Lower leg skin (tissue), 3 donors: Measurements from ENCODE around the gene RETREG3.

ENCODE experiments used
- CTCF ChIP-seq, 3 donors: fragments of 450-650 bp; IDR thresholded peaks; one replicate each; pipeline ENCODE4 v1.5.1; 2016; ENCODE audit warnings: antibody characterized with exemption in 3 of 3, mild to moderate bottlenecking in 3 of 3, moderate library complexity in 2 of 3
- POLR2A ChIP-seq, 2 donors: fragments of 450-650 bp; IDR thresholded peaks; one replicate each; pipeline ENCODE4 v1.6.1; 2016 to 2017; ENCODE audit warnings: antibody characterized with exemption in 2 of 2, mild to moderate bottlenecking in 1 of 2, moderate library complexity in 1 of 2

DNA sequence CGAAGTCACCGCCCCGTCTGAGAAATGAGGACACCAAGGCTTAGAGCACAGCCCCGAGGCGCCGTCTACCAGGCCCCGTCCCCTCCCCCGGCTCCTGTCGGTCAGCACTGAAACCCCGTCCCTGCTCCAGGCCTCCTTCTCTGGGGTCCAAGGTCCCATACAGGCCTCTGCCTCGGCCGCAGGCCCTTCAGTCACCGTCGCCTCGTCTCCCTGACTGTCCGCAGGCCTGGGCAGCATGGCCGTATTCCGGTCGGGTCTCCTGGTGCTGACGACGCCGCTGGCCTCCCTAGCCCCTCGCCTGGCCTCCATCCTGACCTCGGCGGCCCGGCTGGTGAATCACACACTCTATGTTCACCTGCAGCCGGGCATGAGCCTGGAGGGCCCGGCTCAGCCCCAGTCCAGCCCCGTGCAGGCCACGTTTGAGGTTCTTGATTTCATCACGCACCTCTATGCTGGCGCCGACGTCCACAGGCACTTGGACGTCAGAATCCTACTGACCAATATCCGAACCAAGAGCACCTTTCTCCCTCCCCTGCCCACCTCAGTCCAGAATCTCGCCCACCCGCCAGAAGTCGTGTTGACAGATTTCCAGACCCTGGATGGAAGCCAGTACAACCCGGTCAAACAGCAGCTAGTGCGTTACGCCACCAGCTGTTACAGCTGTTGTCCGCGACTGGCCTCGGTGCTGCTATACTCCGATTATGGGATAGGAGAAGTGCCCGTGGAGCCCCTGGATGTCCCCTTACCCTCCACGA lies 46.6 kb downstream of the RETREG3 start:
- no peak for TF ChIP-seq CTCF (IDR thresholded peaks at IDR 0.05)
- TF ChIP-seq POLR2A (IDR thresholded peaks at IDR 0.05), result no peak
